DMS53 treated with DMSO at 0.1 percent for 48 hours (cell line): ENCODE measurements around the gene FBXW8.

Source experiments
- DNase-seq: peaks from one replicate; lab custom pipeline; 2025; ENCODE audit not compliant: unreplicated experiment; lab: John Stamatoyannopoulos, UW

FBXW8 gene

DNA sequence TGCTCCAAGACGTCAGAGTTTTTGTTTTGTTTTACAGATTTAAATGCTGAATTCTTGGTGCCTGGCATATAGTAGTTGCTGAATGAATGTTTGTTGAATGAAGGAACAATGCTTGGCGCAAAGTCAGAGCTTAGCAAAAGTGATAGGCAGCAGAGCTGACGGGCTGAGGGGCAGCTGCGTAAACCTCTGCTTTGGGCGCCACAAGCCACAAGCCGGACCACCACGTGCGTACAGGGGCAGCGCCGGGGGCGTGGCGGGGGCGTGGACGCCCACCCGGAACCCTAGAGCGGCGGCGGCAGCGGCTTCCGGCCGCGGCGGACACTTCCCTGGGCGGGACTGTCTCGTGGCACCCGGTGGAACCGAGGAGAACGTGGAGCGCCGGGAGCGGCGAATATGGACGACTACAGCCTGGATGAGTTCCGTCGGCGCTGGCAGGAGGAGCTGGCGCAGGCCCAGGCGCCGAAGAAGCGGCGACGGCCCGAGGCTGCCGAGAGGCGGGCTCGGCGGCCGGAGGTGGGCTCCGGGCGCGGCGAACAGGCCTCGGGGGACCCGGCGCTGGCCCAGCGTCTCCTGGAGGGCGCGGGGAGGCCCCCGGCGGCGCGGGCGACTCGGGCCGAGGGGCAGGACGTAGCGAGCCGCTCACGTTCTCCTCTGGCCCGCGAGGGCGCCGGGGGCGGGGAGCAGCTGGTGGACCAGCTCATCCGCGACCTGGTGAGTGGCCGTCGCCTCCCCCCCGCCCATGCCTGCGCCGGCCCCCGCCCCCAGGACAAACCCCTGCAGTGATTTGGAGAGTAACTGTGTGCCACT, at the start of gene FBXW8:
FBXW8 (plus strand) TSS at position 306 of the 807 bp plus-strand sequence; CDS start at position 394, 88 bp downstream.
- DNase-seq = peak; percentile 41

- DNase-seq = peak; percentile 77
Observed at GRCh38 chr12:116861320-116861719, 49.4 kb upstream of the FBXW8 start.

DNA sequence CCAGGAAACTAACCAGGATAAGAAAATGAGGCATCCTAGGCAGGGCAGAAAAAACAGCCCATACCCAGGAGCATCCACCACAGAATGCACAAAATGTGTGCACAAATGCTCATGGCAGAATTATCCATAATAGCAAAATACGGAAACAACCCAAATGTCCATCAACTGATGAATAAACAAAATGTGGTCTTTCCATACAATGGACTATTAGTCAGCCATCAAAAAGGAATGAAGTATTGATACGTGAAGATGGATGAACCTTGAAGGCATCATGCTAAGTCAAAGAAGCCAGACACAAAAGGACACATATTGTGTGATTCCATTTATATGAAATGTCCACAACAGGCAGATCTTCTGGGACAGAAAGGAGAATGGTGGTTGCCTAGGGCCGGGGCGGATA, 48.6 kb upstream of the FBXW8 start:
- no peak for DNase-seq

DNA sequence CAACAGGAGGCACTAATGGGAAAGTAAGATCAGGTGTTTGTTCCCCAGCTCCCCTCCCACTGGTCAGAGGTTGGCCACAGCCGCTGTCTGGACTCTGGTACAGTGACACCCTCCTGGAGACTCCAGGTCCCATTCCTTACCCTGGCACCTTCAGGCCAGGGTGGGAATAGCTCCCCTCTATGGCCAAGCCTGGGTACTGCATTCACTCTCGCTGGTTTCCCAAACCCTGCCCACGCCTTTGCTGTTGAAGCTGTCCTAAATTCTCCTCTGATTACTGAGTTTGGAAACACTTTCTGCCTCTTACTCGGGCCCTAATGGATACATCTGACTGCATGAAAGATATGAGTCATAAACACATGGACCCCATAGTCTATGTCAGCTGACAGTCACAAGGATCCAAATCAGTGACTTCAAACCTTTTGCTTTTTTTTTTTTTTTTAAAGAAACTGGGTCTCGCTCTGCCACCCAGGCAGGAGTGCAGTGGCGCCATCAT, 47.4 kb upstream of the FBXW8 start:
- DNase-seq = no peak

DNA sequence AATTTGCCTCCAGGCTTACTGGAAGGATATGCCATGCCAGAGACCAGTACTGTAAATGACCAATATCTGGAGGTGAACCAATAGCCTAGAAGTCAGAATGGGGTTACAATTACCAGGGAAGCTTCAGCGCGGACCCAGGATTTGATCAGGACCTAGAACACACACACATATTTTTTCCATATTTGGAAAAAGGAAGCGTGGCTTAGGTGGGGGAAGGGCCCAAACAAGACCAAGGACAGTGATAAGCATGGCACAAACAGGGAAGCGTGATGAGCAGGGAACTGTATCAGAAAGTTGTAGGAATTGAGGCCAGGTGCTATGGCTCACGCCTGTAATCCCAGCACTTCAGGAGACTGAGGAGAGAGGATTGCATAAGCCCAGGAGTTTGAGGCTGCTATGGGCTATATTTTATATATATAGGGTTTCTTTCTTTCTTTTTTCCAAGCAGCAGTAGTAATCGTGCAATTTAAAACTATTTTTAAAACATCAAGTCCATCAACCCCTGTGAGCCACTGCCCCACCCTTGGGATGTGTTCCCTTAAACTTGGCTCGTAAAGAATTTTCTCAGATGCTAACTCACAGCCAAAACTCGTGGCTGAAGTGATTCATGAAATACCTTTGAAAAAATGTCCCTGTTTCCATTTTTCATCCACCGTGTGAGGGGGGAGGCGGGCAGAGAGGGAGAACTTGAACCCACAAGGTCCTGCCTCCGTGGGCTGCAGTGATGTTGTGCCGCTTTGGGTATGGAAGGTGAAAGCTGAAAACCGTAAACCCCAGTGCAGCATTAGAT, 46.2 kb upstream of the FBXW8 start:
- DNase-seq = no peak

- no peak for DNase-seq
Observed at GRCh38 chr12:116867523-116867922, 43.2 kb upstream of the FBXW8 start.

DNA sequence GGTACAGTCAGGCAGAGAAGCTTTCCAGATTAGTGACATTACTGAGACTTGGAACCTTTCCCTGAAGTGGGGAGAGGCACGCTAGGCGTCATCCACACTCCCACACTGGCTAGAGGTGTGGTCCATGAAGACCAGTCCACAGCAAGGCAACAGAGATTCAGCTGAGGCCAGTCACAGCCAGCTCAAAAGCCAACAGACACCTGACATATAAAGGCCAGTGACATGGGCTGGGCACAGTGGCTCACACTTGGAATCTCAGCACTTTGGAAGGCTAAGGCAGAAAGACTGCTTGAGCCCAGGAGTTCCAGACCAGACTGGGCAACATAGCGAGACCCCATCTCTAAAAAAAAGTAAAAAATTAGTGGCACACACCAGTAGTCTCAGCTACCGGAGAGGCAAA, 40.4 kb upstream of the FBXW8 start:
- DNase-seq = no peak

- DNase-seq = no peak
Observed at GRCh38 chr12:116874324-116874995, 36.3 kb upstream of the FBXW8 start.

- no peak for DNase-seq
Observed at GRCh38 chr12:116876151-116876869, 34.4 kb upstream of the FBXW8 start.

GRCh38 chr12:116878567-116879508, 31.9 kb upstream of the FBXW8 start:
- no peak for DNase-seq

DNA sequence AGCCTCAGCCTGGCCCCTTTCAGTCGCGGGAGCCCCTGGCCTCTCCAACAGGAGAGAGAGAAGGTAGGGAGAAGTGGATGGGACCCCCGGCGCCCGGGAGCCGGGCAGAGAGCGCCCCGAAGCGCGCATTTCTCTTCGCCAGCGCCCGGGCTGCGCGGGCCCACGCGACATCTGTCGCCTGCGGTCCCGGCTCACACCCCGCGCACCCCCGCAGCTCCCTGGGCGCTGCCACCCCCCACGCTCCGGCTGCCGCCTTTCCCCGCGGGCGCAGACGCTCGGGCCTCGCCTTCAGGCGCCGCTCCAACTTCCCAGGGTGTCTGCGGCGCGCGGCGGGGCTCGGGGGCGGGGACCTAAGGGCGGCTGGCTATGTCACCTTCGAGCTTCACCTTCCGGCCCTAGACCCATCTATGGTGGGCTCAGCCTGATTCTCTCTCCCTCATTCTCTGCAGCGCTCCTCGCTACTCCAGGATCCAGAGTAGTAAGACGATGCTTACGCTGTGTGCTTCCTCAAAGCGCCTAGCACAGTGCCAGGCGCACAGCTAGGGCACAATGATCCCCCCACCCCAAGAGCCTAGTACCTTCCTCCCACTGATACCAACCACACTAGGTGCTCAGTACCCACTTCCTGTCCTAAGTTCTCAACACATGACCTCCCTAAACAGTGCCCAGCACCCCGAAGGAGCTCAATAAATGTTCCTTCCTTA, 31.1 kb upstream of the FBXW8 start:
- DNase-seq = no peak

DNA sequence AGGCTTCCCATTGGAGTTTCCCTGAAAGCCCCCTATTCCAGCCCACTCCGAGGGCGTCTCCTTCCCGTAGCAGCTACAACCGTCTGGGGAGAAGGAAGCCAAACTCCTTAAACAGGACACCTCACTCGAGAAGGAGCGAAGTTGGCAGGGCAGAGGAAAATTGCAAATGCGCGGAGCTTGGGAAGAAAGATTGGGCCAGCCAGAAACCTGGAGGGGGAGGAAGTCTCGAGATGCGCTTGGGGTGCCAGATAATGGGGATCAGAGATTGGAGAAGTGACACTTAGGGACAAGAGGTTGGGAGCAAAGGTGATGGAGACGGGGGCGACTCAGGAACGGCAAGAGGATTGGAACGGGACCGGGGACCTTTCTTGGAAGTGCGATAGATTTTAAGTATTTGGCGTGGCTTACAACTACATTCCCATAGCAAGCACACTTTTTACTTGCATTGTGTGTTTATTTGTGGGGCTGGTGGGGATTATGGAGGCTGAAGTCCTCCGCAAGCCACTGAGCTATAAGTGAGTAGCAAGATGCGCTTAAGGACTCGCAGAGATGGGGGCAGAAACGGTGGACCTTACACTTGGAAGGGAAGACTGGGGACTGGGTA, 30.4 kb upstream of the FBXW8 start:
- DNase-seq = no peak

DNA sequence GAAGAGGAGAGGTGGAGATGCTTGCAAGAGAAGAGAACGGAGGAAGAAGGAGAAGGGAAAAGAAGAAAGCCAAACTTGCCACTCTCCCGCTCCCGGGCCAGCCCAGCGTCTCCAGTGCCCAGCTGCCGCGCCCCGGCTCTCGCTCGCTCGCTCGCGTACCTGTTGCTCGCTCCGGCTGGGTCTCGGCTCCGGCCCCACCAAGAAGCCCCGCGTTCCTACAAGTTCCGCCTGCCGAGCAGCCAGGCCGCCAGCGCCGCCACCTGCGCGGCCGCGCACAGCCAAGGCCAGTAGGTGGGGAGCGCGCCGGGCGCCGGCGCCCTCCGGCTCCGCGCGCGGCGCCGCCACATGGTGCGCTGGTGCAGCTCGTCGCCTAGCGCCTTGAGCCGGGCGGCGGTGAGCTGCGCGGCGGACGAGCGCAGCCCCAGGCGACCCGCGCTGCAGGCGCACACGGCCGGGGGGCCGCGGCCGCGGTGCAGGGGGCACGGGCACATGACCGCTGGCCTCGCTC, 29.9 kb upstream of the FBXW8 start:
- peak; percentile 53 for DNase-seq

- DNase-seq = peak; percentile 53
Observed at GRCh38 chr12:116881325-116881876, 29.3 kb upstream of the FBXW8 start, which contains the start of gene HRK. HRK (minus strand) TSS chr12:116881441; CDS start chr12:116881307, 134 bp downstream.

DNA sequence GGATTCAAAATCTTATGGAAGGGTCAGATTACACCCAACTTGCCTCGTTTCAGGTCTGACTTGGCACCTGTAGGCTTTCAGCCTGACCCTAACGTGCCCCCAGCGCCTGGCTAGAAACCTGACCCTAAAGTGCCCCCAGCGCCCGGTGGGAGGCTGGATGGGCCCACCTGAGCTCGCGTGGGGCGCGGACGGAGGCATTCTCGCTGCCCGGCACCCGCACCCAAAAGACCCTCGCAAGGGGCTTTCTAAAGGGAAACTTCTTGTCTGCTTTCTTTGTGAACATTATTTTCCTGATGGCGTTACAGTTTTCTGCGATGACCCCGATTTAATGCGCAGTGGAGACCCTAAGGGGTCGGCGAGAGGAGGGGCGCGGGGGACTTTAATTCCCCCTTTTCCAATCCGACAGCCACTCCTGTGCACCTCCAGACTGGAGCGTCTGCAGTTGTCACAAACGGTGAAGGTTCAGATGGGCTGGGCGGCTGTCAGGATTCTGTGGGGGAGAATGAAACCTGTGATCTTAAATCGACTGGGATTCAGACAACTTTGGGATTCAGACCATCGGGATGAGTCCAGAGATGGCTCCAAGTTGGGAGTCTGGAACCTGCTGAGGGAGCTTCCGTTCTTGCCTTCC, 28.8 kb upstream of the FBXW8 start:
- DNase-seq = no peak

- DNase-seq = no peak
Observed at GRCh38 chr12:116882742-116883141, 28.0 kb upstream of the FBXW8 start.

DNA sequence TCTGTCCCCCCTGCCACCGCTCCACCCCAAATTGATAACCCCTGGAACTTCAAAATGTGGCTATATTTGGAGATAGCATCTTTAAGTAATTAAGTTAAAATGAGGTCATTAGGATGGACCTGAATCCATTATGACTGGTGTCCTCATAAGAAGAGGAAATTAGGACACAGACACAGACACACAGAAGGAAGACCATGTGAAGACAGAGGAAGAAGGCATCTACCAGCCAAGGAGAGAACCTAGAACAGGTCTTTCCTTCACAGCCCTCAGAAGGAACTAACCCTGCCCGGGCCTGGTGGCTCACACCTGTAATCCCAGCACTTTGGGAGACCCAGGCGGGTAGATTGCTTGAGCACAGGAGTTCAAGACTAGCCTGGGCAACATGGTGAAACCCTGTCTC, 25.9 kb upstream of the FBXW8 start:
- no peak for DNase-seq

DNA sequence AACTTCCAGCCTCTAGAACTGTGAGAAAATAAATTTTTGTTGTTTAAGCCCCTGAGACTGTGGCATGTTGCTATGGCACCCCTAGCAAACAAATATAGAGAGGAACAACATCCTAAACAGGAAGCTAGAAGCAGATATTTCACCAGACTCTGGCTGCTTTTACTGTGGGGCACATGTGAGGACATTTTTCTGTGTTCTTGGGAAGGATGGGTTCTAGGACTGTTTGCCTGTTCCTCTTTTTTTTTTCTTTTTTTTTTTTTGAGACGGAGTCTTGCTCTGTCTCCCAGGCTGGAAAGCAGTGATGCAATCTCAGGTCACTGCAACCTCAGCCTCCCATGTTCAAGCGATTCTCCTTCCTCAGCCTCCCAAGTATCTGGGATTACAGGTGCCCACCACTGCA, 25.3 kb upstream of the FBXW8 start:
- no peak for DNase-seq
